ENCODE results near the gene SNRK. TPM values are rescaled to one million over a fixed set of nuclear protein-coding genes. Genes with fewer than 3 reads are reported as not detected.

Gene SNRK
- total and polyA plus RNA-seq, 2 of the 13 experiments (the other 11 are each of a cell fraction or from before 2014, with no cell fraction given), result 11.4 to 16.1 TPM

DNA sequence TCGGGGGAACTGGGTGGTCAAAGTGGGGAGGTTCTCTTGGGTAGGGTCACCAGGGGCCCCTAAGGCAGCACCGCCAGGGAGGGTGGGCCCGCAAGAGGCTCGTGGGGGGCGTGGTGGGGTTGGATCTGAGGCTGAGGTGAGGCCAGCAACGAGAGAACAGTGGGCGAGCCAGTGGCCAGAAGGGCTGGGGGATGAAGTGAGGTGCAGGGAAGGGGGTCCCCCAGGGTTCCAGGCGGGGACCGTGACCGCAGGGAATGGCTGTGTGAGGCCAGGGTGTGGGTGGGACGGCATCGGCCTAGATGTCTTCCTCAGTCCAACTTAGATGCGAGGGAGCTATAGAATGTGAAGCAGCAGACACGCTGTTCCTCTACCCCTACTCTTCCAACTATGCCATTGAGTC lies 78.2 kb downstream of the SNRK start (continued):
- TF ChIP-seq, protein P1, sequence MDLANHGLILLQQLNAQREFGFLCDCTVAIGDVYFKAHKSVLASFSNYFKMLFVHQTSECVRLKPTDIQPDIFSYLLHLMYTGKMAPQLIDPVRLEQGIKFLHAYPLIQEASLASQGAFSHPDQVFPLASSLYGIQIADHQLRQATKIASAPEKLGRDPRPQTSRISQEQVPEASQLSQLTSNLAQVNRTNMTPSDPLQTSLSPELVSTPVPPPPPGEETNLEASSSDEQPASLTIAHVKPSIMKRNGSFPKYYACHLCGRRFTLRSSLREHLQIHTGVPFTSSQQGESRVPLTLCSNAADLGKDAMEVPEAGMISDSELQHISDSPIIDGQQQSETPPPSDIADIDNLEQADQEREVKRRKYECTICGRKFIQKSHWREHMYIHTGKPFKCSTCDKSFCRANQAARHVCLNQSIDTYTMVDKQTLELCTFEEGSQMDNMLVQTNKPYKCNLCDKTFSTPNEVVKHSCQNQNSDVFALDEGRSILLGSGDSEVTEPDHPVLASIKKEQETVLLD (CRISPR knock-in tag; IDR thresholded peaks at IDR 0.05; ENCODE audit: low read depth), result no peak
- no peak for TF ChIP-seq RAD51 (IDR thresholded peaks at IDR 0.05; ENCODE audit: borderline replicate concordance)
- no peak for TF ChIP-seq ZNF552 (CRISPR knock-in tag; IDR thresholded peaks at IDR 0.05; ENCODE audit: borderline replicate concordance)
- no peak for TF ChIP-seq CHCHD3 (CRISPR knock-in tag; IDR thresholded peaks at IDR 0.05)
- no peak for TF ChIP-seq ZNF207 (IDR thresholded peaks at IDR 0.05; ENCODE audit: borderline replicate concordance)
- TF ChIP-seq ZNF124 (CRISPR knock-in tag; IDR thresholded peaks at IDR 0.05), result no peak

DNA sequence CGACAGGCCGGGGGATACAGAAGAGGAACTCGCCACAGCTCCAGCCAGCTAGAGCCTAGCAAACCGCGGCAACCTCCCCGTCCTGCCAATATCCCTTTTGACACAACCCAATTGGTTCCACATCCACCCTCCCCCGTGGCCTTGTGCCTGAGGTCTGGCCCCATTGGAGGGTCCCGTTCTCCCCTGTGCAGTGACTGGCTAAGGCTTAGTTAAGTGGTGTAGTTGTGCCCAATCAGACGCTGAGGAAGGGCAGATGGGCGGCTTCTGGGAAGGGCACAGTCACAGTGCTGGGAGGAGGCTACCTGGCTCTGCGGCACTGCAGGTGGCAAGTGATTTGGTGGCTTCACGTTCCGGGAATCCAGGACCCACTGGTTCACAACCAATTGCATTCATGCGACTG lies 78.6 kb downstream of the SNRK start:
- 95% methylated on average over 8 of the region's 14 CpGs for WGBS (ENCODE audit: low lambda C conversion rate)
- no TSS peak for BruUV-seq (replicated peaks)

More for the DNA sequence above, 78.6 kb downstream of the SNRK start:
- POLR2A ChIA-PET, result no interaction called here
- H3K4me2 ChIP-seq (ENCODE audit: low read depth, low read length), result no peak overlapping the region
- ATAC-seq (no peak), FAIRE-seq (no peak), DNase-seq (ENCODE audit: low spot score) (no peak)
- in situ Hi-C loops (cut with HindIII; ENCODE audit: extremely low pct_ligation_motif_present, low pct_unique_long_range_greater_than_20kb), result no loop called here
- H3K27ac ChIP-seq (ENCODE audit: extremely low read length, insufficient read depth, low read length), result no peak overlapping the region
- H3K9ac ChIP-seq (ENCODE audit: insufficient read depth, low read depth, low read length), result no peak overlapping the region
- H3K27me3 ChIP-seq (ENCODE audit: control insufficient read depth in 1 of 2, insufficient read depth in 2 of 2, low read length in 2 of 2), result no peaks in the 10 kb centered on the region
- H3K79me2 ChIP-seq (ENCODE audit: insufficient read depth, low read length), result no peaks in the 10 kb centered on the region
- no peak overlapping the region for H3K4me3 ChIP-seq (replicated peaks in 1 of 3; ENCODE audit: insufficient read depth in 1 of 3, low read depth in 2 of 3, low read length in 3 of 3)
- H4K20me1 ChIP-seq (ENCODE audit: insufficient read depth, low read length), result no peaks in the 10 kb centered on the region
- intact Hi-C loops (cut with micrococcal nuclease; ENCODE audit: unreplicated experiment), result no loop called here
- H2AFZ ChIP-seq (ENCODE audit: low read length), result no peak overlapping the region
- H3K9me3 ChIP-seq (ENCODE audit: low read length), result no peaks in the 10 kb centered on the region
- CTCF ChIA-PET (ENCODE audit: low intra/inter-chr PET ratio, low total read pairs), result no interaction called here
- no peaks in the 10 kb centered on the region for H3K36me3 ChIP-seq (replicated peaks in 1 of 2; ENCODE audit: control insufficient read depth in 1 of 2, insufficient read depth in 2 of 2, low read length in 2 of 2)
- no peak for TF ChIP-seq KDM4B (CRISPR knock-in tag; IDR thresholded peaks at IDR 0.05)
- no peak for TF ChIP-seq RARA (CRISPR knock-in tag; IDR thresholded peaks at IDR 0.05)
- TF ChIP-seq, protein P2, sequence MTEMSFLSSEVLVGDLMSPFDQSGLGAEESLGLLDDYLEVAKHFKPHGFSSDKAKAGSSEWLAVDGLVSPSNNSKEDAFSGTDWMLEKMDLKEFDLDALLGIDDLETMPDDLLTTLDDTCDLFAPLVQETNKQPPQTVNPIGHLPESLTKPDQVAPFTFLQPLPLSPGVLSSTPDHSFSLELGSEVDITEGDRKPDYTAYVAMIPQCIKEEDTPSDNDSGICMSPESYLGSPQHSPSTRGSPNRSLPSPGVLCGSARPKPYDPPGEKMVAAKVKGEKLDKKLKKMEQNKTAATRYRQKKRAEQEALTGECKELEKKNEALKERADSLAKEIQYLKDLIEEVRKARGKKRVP (CRISPR knock-in tag; IDR thresholded peaks at IDR 0.05), result no peak
- no peak for TF ChIP-seq ZNF274 (CRISPR knock-in tag; IDR thresholded peaks at IDR 0.05)
- no peak for TF ChIP-seq FOXM1 (CRISPR knock-in tag; IDR thresholded peaks at IDR 0.05)
- no peak for TF ChIP-seq ZNF563 (CRISPR knock-in tag; IDR thresholded peaks at IDR 0.05)
- no peaks in the 10 kb centered on the region for H3K4me1 ChIP-seq (ENCODE audit: insufficient read depth, low read length)

All from HepG2 (cell line).